Measurements from ENCODE around the gene NGFR. TPM values are rescaled to one million over a fixed set of nuclear protein-coding genes. Genes with fewer than 3 reads are reported as not detected.

The NGFR gene
- total and polyA plus RNA-seq, 9 of the 15 experiments (the other 6 are each of a cell fraction or from before 2014, with no cell fraction given): 0.07 to 0.23 (median 0.13) TPM; not detected in 4

DNA sequence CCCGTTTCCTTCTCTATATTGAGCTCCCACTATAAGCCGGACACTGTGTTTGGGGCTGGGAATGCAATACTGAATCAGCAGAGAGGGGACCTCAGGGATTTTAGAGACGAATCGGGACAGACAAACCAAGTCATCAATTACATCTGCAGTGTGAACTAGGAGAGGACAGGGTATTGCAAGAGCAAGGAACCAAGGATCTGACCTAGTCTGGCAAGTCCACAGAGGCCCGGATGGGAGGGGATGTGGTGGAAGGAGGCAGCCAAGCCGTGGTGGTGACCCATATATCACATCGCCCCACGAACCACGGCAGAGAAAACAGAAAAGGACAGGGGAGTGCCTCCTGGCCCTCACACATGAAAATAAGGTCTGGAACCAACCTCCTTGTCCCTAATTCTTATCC lies 52.5 kb downstream of the NGFR start:
- no peaks in the 10 kb centered on the region for H3K36me3 ChIP-seq (ENCODE audit: control insufficient read depth, insufficient read depth, low read length)
- TF ChIP-seq IFI16 (CRISPR knock-in tag; IDR thresholded peaks at IDR 0.05): no peak
- no peak for TF ChIP-seq SREBF2 (CRISPR knock-in tag; IDR thresholded peaks at IDR 0.05)
- TF ChIP-seq PHF21A (IDR thresholded peaks at IDR 0.05; ENCODE audit: borderline replicate concordance, low read depth): peak; percentile 66
- TF ChIP-seq RBM25 (IDR thresholded peaks at IDR 0.05; ENCODE audit: low read depth, low read length, severe bottlenecking): no peak
- no peak for TF ChIP-seq CTCFL (IDR thresholded peaks at IDR 0.05; ENCODE audit: borderline replicate concordance, insufficient read depth, low read depth, low read length, poor library complexity, severe bottlenecking)
- no peak for TF ChIP-seq NFE2 (IDR thresholded peaks at IDR 0.05; ENCODE audit: low read depth)
- no peak for TF ChIP-seq RNF2 (IDR thresholded peaks at IDR 0.05)
- no peak for TF ChIP-seq NFIC (IDR thresholded peaks at IDR 0.05)
- DNase-seq (ENCODE audit: extremely low read depth in 1 of 4, low spot score in 3 of 4): peak in 1 of 4 experiments; percentile 6
- no peak overlapping the region for H3K27ac ChIP-seq (ENCODE audit: extremely low read depth, low read depth, low read length)
- no peaks in the 10 kb centered on the region for H3K79me2 ChIP-seq (ENCODE audit: control insufficient read depth, insufficient read depth, low read length)
- no peaks in the 10 kb centered on the region; the same call in 1 of the 2 replicates for H4K20me1 ChIP-seq (replicated peaks; ENCODE audit: control insufficient read depth, insufficient read depth, low read length)
- H3K4me3 ChIP-seq: no peak overlapping the region
- CTCF ChIA-PET (ENCODE audit: low intra/inter-chr PET ratio): interaction anchor here (3.1 kb wide), 1 partner anchor 139 kb away, joined by 20 read pairs; no protein-coding TSS in a partner anchor
- H3K9me1 ChIP-seq (ENCODE audit: control insufficient read depth, insufficient read depth, low read length): no peaks in the 10 kb centered on the region
- 14% methylated on average over 9 of the region's 9 CpGs for WGBS (ENCODE audit: insufficient coverage, low coverage, missing lambda C conversion rate)
- H3K27me3 ChIP-seq (ENCODE audit: control insufficient read depth in 2 of 2, insufficient read depth in 2 of 2, low read length in 2 of 2): peaks cover 2 to 18% of the 10 kb centered on the region in 2 experiments; a peak in 3 of 5 replicates
- no TSS peak for BruUV-seq (replicated peaks)
- intact Hi-C loops (cut with micrococcal nuclease): no loop called here
- peaks cover 0 to 10% of the 10 kb centered on the region in 2 experiments; a peak in 1 of 5 replicates for H3K4me1 ChIP-seq (replicated peaks in 1 of 2; ENCODE audit: control insufficient read depth in 2 of 2, insufficient read depth in 2 of 2, low read length in 2 of 2)
- no peak overlapping the region for H3K4me2 ChIP-seq (ENCODE audit: insufficient read depth, low read length)
- no peaks in the 10 kb centered on the region for H3K9me3 ChIP-seq (replicated peaks; ENCODE audit: control insufficient read depth, insufficient read depth, low read depth, low read length)
- in situ Hi-C loops (cut with MboI): no loop called here
- no peak overlapping the region for H3K9ac ChIP-seq (ENCODE audit: insufficient read depth in 1 of 2, low read depth in 2 of 2, low read length in 2 of 2)
- POLR2A ChIA-PET: interaction anchor here (0.6 kb wide), 1 partner anchor 325 kb away, joined by 3 read pairs; no protein-coding TSS in a partner anchor
- no peak for FAIRE-seq
- ATAC-seq: no peak
- no peak overlapping the region for H2AFZ ChIP-seq (ENCODE audit: low read depth, low read length)
